ENCODE measurements around the gene VN1R4.

Gene VN1R4

DNA sequence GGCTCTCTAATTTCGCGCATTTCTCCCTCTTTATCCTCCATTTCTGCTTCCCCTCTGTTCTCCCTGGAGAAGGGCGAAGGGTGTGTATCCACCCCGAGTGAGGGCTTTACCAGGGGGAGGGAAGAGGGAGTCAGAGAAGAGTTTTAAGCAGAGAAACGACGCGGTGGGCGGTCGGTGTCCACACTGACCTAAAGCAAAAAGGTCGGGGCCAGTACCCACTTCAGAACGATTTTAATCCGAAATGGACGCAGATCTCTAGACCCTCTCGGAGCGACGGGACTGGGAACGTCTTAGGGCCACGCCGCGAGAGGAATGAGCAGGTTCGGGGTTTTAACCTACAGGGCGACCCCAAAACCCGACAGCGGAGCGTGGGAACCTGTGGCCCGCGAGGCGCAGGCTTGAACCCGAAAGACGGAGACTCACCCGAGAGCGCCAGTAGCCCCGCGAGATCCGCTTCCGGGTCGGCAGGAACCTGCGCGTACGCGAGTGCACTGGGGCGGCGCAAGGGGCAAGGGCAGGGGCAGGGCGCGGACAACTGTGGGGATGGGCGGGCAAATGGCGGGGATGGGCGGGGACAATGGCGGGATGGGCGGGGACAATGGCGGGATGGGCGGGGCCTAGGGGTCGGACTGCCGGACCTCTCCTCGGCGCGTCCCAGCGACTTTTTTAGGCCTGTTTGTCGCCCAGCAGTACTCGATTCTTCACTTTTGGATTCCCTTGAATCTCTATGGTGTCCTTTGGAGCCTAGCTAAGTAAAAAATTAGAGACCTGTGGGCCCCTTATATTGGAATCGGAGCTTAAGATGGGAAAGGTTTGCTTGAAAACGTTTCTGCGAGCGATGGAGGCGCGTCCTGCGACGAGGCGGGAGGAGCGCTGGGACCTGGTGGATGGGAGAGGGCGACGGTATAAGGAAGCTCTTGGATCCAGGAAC is 12.8 kb downstream of the VN1R4 start, which contains the start of gene ZNF677:
Gene ZNF677, minus strand, starts transcription at position 463 of the 931 bp plus-strand sequence. CDS start 3,323 bp downstream, outside the sequence.
- Histone ChIP-seq H4K20me1 (ENCODE audit: insufficient read depth, low read length, poor library complexity, severe bottlenecking) (no peaks in the 10 kb centered on the region), H3F3A (ENCODE audit: low read depth) (no peaks in the 10 kb centered on the region), H3K4me1 (ENCODE audit: insufficient read depth, low read length, poor library complexity, severe bottlenecking) (no peaks in the 10 kb centered on the region), H3K9me3 (ENCODE audit: insufficient read depth, low read depth, low read length) (peaks cover 3% of the 10 kb centered on the region; the same call in 1 of the 2 replicates), H3K79me2 (ENCODE audit: insufficient read depth, low read length) (no peaks in the 10 kb centered on the region), H2AFZ (ENCODE audit: low read length) (no peak within 1 kb of the TSS), H3K4me2 (ENCODE audit: low read depth, low read length, poor library complexity, severe bottlenecking) (no peak within 1 kb of the TSS), H3K27me3 (ENCODE audit: insufficient read depth, low read length, poor library complexity, severe bottlenecking) (no peaks in the 10 kb centered on the region), H3K4me3 (ENCODE audit: low read length, poor library complexity, severe bottlenecking) (no peak within 1 kb of the TSS), H3K9ac (ENCODE audit: low read depth, low read length, poor library complexity, severe bottlenecking) (no peak within 1 kb of the TSS), H3K9me2 (replicated peaks; ENCODE audit: low read depth, low read length) (no peaks in the 10 kb centered on the region), H3K36me3 (ENCODE audit: insufficient read depth, low read length) (no peaks in the 10 kb centered on the region)
- no peak for TF ChIP-seq CTCF (conservative IDR thresholded peaks at IDR 0.05; ENCODE audit: low read length)
- no peak for TF ChIP-seq EZH2phosphoT487 (IDR thresholded peaks at IDR 0.05; ENCODE audit: borderline replicate concordance)

DNA sequence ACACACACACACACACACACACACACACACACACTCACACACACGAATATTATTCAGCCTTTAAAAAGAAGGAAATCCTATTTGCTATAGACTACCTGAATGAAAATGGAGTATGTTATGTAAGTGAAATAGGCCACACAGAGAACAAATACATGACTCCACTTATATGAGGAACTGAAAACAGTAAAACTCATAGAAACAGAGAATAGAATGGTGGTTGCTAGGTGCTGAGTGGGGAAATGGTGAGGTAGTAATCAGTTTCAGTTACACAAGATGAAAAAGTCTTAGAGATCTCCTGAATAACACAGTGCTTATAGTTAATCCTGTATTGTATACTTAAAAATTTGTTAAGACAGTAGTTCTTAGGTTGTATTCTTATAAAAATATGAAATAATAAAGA is 21.0 kb downstream of the VN1R4 start:
- no peaks in the 10 kb centered on the region for H3K4me1 ChIP-seq (ENCODE audit: insufficient read depth, low read length, poor library complexity, severe bottlenecking)
- H2AFZ ChIP-seq (ENCODE audit: low read length) = no peak overlapping the region
- no peak overlapping the region for H3K4me2 ChIP-seq (ENCODE audit: low read depth, low read length, poor library complexity, severe bottlenecking)
- no peaks in the 10 kb centered on the region for H3K27me3 ChIP-seq (ENCODE audit: insufficient read depth, low read length, poor library complexity, severe bottlenecking)
- H3K4me3 ChIP-seq (ENCODE audit: low read length, poor library complexity, severe bottlenecking) = no peak overlapping the region
- TF ChIP-seq CTCF (conservative IDR thresholded peaks at IDR 0.05; ENCODE audit: low read length) (no peak), EZH2phosphoT487 (IDR thresholded peaks at IDR 0.05; ENCODE audit: borderline replicate concordance) (no peak)
- H3F3A ChIP-seq (ENCODE audit: low read depth) = no peaks in the 10 kb centered on the region
- H3K9me3 ChIP-seq (ENCODE audit: insufficient read depth, low read depth, low read length) = peaks cover 3% of the 10 kb centered on the region; the same call in 1 of the 2 replicates
- no peaks in the 10 kb centered on the region for H3K36me3 ChIP-seq (ENCODE audit: insufficient read depth, low read length)
- H3K9ac ChIP-seq (ENCODE audit: low read depth, low read length, poor library complexity, severe bottlenecking) = no peak overlapping the region
- no peaks in the 10 kb centered on the region for H3K9me2 ChIP-seq (replicated peaks; ENCODE audit: low read depth, low read length)
- H4K20me1 ChIP-seq (ENCODE audit: insufficient read depth, low read length, poor library complexity, severe bottlenecking) = no peaks in the 10 kb centered on the region
- H3K79me2 ChIP-seq (ENCODE audit: insufficient read depth, low read length) = no peaks in the 10 kb centered on the region

DNA sequence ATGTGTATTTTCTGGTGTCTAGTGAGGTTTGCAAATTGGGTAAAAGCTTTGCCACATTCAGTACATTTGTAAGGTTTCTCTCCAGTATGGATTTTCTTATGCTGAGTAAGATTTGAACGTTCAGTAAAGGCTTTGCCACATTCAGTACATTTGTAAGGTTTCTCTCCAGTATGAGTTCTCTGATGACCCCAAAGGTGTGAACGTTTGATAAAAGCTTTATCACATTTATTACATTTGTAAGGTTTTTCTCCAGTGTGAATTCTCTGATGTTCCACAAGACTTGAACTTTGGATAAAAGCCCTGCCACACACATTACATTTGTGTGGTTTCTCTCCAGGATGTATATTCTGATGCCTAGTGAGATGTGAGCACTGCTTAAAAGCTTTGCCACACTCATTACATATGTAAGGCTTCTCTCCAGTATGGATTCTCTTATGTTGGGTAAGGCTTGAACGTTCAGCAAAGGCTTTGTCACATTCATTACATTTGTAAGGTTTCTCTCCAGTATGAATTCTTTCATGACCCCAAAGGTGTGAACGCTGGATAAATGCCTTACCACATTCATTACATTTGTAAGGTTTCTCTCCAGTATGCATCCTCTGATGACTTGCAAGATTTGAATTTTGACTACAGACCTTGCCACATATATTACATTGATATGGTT is 30.3 kb downstream of the VN1R4 start:
- Histone ChIP-seq H3K27me3 (ENCODE audit: insufficient read depth, low read length, poor library complexity, severe bottlenecking) (peaks cover 3% of the 10 kb centered on the region), H3K4me2 (ENCODE audit: low read depth, low read length, poor library complexity, severe bottlenecking) (no peak overlapping the region), H3K4me3 (ENCODE audit: low read length, poor library complexity, severe bottlenecking) (no peak overlapping the region), H3F3A (ENCODE audit: low read depth) (no peaks in the 10 kb centered on the region), H3K9me2 (replicated peaks; ENCODE audit: low read depth, low read length) (no peaks in the 10 kb centered on the region), H4K20me1 (ENCODE audit: insufficient read depth, low read length, poor library complexity, severe bottlenecking) (no peaks in the 10 kb centered on the region), H2AFZ (ENCODE audit: low read length) (no peak overlapping the region), H3K9me3 (ENCODE audit: insufficient read depth, low read depth, low read length) (peaks cover 30% of the 10 kb centered on the region; the same call in 1 of the 2 replicates), H3K36me3 (ENCODE audit: insufficient read depth, low read length) (no peaks in the 10 kb centered on the region), H3K79me2 (ENCODE audit: insufficient read depth, low read length) (no peaks in the 10 kb centered on the region), H3K4me1 (ENCODE audit: insufficient read depth, low read length, poor library complexity, severe bottlenecking) (no peaks in the 10 kb centered on the region), H3K9ac (ENCODE audit: low read depth, low read length, poor library complexity, severe bottlenecking) (no peak overlapping the region)
- TF ChIP-seq EZH2phosphoT487 (IDR thresholded peaks at IDR 0.05; ENCODE audit: borderline replicate concordance) = no peak
- no peak for TF ChIP-seq CTCF (conservative IDR thresholded peaks at IDR 0.05; ENCODE audit: low read length)
